ENCODE results near the gene CDC5L.

GRCh38 chr6:44495036-44495901 is 107.8 kb downstream of the CDC5L start:
- TF ChIP-seq POLR2AphosphoS5 (IDR thresholded peaks at IDR 0.05; ENCODE audit: borderline replicate concordance, low read depth, low read length) (no peak), EZH2 (IDR thresholded peaks at IDR 0.05) (no peak), FOXP2 (optimal IDR thresholded peaks at IDR 0.05; ENCODE audit: control extremely low read depth, extremely low read length, insufficient read depth) (no peak)

Data from SK-N-MC (cell line).